K562 (cell line): ENCODE results near the gene RAB3D. TPM values are rescaled to one million over a fixed set of nuclear protein-coding genes. Genes with fewer than 3 reads are reported as not detected.

ENCODE experiments used
- HNRNPLL ChIP-seq: fragments of 200-400 bp; formaldehyde crosslinking; IDR thresholded peaks from 2 replicates; pipeline ENCODE4 v1.6.1; 2017; ENCODE audit warnings: low read length, low read depth, mild to moderate bottlenecking; ENCODE audit not compliant: poor library complexity, severe bottlenecking
- MCM5 ChIP-seq: fragments of 450-650 bp; IDR thresholded peaks from 2 replicates; pipeline ENCODE4 v1.6.1; 2016; ENCODE audit warnings: low read depth
- SAP30 ChIP-seq: fragments of 200-600 bp; sonication (generic); IDR thresholded peaks from 2 replicates; pipeline ENCODE4 v1.6.1; 2012; ENCODE audit warnings: borderline replicate concordance, low read depth, mild to moderate bottlenecking, moderate library complexity, low read length, control low read depth, inconsistent platforms; ENCODE audit not compliant: insufficient read depth, poor library complexity, severe bottlenecking
- polyA plus RNA-seq, 8 experiments: library from polyadenylated mRNA; depleted of rRNA in 4 of 8; stranded (reverse) in 5 of 8; unstranded in 3 of 8; fragments of >200 nt; fragmentation: Nextera tagmentation in 2 of 8; fragmentation: Illumina TruSeq in 1 of 8; extraction: Ambion mirVana in 2 of 8; extraction: Trizol in 1 of 8; gene quantifications; 2 replicates each; pipeline versions ENCODE4 v1.2.1 to v1.2.3, GENCODE V29; 2011 to 2014; ENCODE audit warnings: inconsistent platforms in 1 of 8, missing spikeins in 1 of 8
- total RNA-seq, 7 experiments: library from RNA; depleted of rRNA in 6 of 7; stranded (reverse); fragments of >200 nt in 6 of 7; fragmentation: Illumina TruSeq in 2 of 7; extraction: Trizol in 2 of 7; gene quantifications; 2 replicates each; pipeline versions ENCODE4 v1.2.1 to v1.2.3, GENCODE V29; 2011 to 2021; ENCODE audit warnings: low replicate concordance in 1 of 7
- TF ChIP-seq, protein P1 (sequence below): fragments of 450-650 bp; IDR thresholded peaks from 2 replicates; pipeline ENCODE4 v1.6.1; 2018; ENCODE audit not compliant: partially characterized antibody
- TF ChIP-seq, protein P2 (sequence below): fragments of 450-650 bp; IDR thresholded peaks from 2 replicates; pipeline ENCODE4 v1.6.1; 2016; ENCODE audit warnings: low read depth
- TF ChIP-seq, protein P3 (sequence below): fragments of 250-450 bp; sonication (Bioruptor Pico); IDR thresholded peaks from 2 replicates; pipeline ENCODE4 v1.4.0; 2020; ENCODE audit warnings: mild to moderate bottlenecking, moderate library complexity, borderline replicate concordance
- TF ChIP-seq, protein P4 (sequence below), 3 experiments: IDR thresholded peaks in 2 of 3; conservative IDR thresholded peaks in 1 of 3; 2 replicates each; pipeline ENCODE4 v1.5.1; 2011 to 2012; ENCODE audit warnings: low read length in 3 of 3, mild to moderate bottlenecking in 3 of 3, control low read depth in 2 of 3, improper control_type of control experiment in 1 of 3, inconsistent platforms in 1 of 3, low read depth in 1 of 3, mixed read lengths in 1 of 3, moderate library complexity in 1 of 3; ENCODE audit not compliant: insufficient read depth in 2 of 3

Gene RAB3D
- total and polyA plus RNA-seq, 9 of the 15 experiments (the other 6 are each of a cell fraction or from before 2014, with no cell fraction given): 0.34 to 3.3 (median 1.3) TPM

DNA sequence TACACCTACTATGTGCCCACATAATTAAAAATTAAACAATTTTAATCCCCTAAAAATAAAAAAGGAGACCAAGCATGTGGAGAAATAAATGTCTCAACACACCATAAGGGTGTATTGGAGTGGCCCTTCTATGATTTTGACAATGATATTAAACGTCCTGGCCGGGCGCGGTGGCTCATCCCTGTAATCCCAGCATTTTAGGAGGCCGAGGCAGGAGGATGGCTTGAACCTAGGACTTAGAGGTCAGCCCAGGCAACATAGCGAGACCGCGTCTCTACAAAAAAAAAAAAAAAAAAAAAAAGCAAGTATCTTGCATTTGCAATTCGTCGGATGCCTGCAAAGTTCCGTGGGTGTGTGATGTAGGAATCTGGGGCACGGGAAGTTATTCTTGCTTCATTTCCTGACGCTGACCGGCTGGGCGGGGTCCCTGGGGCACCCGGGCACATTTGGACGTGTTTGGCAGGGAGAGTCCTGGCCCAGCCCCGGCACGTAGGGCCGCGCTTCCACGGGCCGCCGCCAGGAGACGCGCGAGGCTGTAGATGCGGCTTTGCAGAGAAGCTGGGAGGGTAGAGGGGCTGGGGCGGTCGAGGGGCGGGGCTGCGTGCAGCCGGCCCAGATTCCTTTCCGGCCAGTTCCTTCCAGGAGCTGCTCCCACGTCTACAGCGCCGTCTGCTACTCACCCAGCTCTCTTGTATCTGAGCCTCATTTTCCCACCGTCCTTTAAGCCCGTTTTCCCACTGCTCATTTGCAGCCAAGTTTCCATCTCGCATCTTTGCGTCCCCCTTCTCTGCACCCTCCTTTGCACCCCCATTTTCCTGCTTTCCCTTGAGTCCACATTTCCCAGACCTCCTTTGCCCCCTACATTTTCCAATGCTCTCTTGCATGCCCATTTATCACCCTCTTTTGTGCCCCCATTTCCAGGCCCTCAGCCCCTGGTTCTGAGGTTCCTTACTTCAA, 45.7 kb downstream of the RAB3D start (continued):
- TF ChIP-seq, protein P1, sequence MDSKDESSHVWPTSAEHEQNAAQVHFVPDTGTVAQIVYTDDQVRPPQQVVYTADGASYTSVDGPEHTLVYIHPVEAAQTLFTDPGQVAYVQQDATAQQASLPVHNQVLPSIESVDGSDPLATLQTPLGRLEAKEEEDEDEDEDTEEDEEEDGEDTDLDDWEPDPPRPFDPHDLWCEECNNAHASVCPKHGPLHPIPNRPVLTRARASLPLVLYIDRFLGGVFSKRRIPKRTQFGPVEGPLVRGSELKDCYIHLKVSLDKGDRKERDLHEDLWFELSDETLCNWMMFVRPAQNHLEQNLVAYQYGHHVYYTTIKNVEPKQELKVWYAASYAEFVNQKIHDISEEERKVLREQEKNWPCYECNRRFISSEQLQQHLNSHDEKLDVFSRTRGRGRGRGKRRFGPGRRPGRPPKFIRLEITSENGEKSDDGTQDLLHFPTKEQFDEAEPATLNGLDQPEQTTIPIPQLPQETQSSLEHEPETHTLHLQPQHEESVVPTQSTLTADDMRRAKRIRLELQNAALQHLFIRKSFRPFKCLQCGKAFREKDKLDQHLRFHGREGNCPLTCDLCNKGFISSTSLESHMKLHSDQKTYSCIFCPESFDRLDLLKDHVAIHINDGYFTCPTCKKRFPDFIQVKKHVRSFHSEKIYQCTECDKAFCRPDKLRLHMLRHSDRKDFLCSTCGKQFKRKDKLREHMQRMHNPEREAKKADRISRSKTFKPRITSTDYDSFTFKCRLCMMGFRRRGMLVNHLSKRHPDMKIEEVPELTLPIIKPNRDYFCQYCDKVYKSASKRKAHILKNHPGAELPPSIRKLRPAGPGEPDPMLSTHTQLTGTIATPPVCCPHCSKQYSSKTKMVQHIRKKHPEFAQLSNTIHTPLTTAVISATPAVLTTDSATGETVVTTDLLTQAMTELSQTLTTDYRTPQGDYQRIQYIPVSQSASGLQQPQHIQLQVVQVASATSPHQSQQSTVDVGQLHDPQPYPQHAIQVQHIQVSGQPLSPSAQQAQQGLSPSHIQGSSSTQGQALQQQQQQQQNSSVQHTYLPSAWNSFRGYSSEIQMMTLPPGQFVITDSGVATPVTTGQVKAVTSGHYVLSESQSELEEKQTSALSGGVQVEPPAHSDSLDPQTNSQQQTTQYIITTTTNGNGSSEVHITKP: no peak
- TF ChIP-seq, protein P2, sequence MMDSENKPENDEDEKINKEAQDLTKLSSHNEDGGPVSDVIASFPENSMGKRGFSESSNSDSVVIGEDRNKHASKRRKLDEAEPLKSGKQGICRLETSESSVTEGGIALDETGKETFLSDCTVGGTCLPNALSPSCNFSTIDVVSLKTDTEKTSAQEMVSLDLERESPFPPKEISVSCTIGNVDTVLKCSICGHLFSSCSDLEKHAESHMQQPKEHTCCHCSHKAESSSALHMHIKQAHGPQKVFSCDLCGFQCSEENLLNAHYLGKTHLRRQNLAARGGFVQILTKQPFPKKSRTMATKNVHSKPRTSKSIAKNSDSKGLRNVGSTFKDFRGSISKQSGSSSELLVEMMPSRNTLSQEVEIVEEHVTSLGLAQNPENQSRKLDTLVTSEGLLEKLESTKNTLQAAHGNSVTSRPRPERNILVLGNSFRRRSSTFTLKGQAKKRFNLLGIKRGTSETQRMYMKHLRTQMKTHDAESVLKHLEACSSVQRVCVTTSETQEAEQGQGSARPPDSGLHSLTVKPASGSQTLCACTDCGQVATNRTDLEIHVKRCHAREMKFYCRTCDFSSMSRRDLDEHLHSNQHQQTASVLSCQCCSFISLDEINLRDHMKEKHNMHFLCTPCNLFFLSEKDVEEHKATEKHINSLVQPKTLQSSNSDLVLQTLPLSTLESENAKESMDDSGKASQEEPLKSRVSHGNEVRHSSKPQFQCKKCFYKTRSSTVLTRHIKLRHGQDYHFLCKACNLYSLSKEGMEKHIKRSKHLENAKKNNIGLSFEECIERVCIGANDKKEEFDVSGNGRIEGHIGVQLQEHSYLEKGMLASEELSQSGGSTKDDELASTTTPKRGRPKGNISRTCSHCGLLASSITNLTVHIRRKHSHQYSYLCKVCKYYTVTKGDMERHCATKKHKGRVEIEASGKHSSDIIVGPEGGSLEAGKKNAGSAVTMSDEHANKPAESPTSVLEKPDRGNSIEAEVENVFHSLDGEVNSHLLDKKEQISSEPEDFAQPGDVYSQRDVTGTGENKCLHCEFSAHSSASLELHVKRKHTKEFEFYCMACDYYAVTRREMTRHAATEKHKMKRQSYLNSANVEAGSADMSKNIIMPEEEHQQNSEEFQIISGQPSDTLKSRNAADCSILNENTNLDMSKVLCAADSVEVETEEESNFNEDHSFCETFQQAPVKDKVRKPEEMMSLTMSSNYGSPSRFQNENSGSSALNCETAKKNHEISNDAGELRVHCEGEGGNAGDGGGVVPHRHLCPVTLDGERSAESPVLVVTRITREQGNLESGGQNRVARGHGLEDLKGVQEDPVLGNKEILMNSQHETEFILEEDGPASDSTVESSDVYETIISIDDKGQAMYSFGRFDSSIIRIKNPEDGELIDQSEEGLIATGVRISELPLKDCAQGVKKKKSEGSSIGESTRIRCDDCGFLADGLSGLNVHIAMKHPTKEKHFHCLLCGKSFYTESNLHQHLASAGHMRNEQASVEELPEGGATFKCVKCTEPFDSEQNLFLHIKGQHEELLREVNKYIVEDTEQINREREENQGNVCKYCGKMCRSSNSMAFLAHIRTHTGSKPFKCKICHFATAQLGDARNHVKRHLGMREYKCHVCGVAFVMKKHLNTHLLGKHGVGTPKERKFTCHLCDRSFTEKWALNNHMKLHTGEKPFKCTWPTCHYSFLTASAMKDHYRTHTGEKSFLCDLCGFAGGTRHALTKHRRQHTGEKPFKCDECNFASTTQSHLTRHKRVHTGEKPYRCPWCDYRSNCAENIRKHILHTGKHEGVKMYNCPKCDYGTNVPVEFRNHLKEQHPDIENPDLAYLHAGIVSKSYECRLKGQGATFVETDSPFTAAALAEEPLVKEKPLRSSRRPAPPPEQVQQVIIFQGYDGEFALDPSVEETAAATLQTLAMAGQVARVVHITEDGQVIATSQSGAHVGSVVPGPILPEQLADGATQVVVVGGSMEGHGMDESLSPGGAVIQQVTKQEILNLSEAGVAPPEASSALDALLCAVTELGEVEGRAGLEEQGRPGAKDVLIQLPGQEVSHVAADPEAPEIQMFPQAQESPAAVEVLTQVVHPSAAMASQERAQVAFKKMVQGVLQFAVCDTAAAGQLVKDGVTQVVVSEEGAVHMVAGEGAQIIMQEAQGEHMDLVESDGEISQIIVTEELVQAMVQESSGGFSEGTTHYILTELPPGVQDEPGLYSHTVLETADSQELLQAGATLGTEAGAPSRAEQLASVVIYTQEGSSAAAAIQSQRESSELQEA: peak; percentile 36; the same call in 1 of the 2 replicates
- TF ChIP-seq, protein P3, sequence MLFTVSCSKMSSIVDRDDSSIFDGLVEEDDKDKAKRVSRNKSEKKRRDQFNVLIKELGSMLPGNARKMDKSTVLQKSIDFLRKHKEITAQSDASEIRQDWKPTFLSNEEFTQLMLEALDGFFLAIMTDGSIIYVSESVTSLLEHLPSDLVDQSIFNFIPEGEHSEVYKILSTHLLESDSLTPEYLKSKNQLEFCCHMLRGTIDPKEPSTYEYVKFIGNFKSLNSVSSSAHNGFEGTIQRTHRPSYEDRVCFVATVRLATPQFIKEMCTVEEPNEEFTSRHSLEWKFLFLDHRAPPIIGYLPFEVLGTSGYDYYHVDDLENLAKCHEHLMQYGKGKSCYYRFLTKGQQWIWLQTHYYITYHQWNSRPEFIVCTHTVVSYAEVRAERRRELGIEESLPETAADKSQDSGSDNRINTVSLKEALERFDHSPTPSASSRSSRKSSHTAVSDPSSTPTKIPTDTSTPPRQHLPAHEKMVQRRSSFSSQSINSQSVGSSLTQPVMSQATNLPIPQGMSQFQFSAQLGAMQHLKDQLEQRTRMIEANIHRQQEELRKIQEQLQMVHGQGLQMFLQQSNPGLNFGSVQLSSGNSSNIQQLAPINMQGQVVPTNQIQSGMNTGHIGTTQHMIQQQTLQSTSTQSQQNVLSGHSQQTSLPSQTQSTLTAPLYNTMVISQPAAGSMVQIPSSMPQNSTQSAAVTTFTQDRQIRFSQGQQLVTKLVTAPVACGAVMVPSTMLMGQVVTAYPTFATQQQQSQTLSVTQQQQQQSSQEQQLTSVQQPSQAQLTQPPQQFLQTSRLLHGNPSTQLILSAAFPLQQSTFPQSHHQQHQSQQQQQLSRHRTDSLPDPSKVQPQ: no peak
- TF ChIP-seq SAP30: no peak
- TF ChIP-seq HNRNPLL: no peak
- no peak for TF ChIP-seq MCM5
- TF ChIP-seq, protein P4, sequence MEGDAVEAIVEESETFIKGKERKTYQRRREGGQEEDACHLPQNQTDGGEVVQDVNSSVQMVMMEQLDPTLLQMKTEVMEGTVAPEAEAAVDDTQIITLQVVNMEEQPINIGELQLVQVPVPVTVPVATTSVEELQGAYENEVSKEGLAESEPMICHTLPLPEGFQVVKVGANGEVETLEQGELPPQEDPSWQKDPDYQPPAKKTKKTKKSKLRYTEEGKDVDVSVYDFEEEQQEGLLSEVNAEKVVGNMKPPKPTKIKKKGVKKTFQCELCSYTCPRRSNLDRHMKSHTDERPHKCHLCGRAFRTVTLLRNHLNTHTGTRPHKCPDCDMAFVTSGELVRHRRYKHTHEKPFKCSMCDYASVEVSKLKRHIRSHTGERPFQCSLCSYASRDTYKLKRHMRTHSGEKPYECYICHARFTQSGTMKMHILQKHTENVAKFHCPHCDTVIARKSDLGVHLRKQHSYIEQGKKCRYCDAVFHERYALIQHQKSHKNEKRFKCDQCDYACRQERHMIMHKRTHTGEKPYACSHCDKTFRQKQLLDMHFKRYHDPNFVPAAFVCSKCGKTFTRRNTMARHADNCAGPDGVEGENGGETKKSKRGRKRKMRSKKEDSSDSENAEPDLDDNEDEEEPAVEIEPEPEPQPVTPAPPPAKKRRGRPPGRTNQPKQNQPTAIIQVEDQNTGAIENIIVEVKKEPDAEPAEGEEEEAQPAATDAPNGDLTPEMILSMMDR (IDR thresholded peaks at IDR 0.05 in 2 of 3, conservative IDR thresholded peaks at IDR 0.05 in 1 of 3; ENCODE audit: insufficient read depth in 2 of 3, low read depth in 1 of 3, low read length in 3 of 3): peak; percentile 90 to 94 (median 93)
